Measurements from ENCODE around the gene CLIP4. TPM values are rescaled to one million over a fixed set of nuclear protein-coding genes. Genes with fewer than 3 reads are reported as not detected.

CLIP4 gene
- polyA plus RNA-seq, 1 experiment: 71.4 TPM

DNA sequence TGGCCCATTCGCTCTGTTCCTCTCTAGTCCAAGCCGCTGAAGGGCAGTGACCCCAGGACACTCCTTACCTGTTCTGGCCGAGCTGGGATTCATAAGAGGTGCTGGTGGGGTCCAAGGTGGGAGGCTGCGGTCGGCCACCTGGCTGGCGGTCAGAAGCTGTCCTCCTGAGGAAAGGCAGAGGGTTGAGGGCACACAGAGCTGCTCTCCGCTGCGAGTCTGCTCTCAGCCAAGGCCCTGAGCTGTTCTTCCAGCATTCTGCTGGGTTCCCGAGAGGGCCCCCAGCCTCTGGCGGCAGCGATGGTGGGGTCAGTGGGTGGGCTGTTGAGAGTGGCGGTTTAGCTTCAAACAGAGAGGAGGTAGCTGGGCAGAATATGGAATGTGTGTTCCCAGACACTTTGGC is 44.7 kb upstream of the CLIP4 start:
- Histone ChIP-seq H3K9me3 (ENCODE audit: control insufficient read depth, insufficient read depth, low read length) (no peaks in the 10 kb centered on the region), H3K4me3 (ENCODE audit: low read depth, low read length) (no peak overlapping the region), H3K27ac (ENCODE audit: low read depth, low read length) (no peak overlapping the region), H3K27me3 (ENCODE audit: control insufficient read depth, insufficient read depth, low read length) (peaks cover 2% of the 10 kb centered on the region)
- POLR2A ChIA-PET: no interaction called here
- CTCF ChIA-PET: no interaction called here
- TF ChIP-seq, protein P1, sequence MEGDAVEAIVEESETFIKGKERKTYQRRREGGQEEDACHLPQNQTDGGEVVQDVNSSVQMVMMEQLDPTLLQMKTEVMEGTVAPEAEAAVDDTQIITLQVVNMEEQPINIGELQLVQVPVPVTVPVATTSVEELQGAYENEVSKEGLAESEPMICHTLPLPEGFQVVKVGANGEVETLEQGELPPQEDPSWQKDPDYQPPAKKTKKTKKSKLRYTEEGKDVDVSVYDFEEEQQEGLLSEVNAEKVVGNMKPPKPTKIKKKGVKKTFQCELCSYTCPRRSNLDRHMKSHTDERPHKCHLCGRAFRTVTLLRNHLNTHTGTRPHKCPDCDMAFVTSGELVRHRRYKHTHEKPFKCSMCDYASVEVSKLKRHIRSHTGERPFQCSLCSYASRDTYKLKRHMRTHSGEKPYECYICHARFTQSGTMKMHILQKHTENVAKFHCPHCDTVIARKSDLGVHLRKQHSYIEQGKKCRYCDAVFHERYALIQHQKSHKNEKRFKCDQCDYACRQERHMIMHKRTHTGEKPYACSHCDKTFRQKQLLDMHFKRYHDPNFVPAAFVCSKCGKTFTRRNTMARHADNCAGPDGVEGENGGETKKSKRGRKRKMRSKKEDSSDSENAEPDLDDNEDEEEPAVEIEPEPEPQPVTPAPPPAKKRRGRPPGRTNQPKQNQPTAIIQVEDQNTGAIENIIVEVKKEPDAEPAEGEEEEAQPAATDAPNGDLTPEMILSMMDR (IDR thresholded peaks at IDR 0.05; ENCODE audit: low read depth, low read length): no peak
- DNase-seq (ENCODE audit: low read depth, low spot score): no peak

DNA sequence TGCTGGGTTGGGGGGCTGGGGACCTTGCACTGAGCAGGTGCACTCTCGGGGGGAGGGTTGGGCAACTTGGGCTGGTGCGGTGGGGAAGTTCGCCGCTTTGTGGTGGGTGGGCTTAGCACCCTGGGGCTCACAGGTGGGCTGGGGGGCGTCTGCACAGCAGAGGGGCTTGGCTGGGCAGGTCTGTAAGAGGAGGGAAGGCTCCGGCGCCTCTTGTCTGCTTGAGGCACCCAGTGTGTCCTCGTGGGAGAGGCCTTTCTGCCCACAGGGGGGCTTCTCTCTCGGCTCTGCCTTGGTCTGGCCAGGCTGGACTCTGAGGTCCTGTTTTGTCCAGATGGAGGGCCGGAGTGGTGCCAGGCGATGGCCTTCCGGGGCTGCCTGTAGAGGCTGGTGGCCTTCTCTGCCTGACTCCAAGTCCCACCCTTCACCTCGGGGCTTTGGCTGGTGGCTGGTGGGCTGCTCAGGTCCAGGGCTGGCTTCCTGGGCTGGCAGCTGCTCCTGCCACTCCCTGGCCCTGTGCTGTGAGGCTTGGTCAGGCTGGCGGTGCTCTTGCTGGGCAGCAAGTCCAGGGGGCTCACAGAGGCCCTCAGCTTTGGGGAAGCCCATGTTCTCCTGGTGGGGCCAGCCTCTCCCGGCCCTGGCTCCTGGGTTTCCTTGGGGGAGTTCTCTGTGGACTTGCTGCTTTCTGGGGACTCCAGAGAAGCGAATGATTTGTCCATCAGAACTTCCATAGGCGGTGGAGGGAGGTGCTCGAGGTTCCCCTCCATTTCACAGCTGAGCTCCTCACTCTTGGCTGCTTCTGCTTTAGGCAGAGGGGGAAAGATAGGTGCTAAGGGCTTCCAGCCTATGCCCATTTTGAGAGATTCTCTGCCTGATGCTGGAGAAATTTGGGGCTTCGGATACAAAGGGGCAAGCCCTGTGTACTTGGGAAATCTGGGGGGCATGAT is 43.9 kb upstream of the CLIP4 start:
- POLR2A ChIA-PET: no interaction called here
- TF ChIP-seq, protein P1 (IDR thresholded peaks at IDR 0.05; ENCODE audit: low read depth, low read length): no peak
- no peak for DNase-seq (ENCODE audit: low read depth, low spot score)
- H3K9me3 ChIP-seq (ENCODE audit: control insufficient read depth, insufficient read depth, low read length): no peaks in the 10 kb centered on the region
- peaks cover 2% of the 10 kb centered on the region for H3K27me3 ChIP-seq (ENCODE audit: control insufficient read depth, insufficient read depth, low read length)
- CTCF ChIA-PET: no interaction called here
- no peak overlapping the region for H3K4me3 ChIP-seq (ENCODE audit: low read depth, low read length)
- H3K27ac ChIP-seq (ENCODE audit: low read depth, low read length): no peak overlapping the region

DNA sequence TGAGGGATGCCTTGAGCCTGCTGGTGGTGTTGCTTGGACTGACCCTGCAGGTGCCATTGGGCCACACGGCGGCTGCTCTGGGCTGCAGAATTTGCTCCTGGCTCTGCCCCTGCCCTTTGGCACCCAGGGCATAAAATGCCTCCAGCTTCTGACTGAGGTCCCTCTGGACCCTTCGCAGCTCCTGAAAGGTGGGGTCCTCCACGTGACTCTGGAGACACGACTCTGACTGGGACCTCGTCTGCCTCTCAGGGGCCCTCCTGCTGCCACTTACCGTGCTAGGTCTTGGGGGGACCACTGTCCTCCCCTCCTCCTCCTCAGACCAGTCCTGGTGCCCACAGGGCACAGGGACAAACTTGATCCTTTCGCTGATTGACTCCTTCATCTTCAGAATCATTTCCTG is 43.0 kb upstream of the CLIP4 start:
- POLR2A ChIA-PET: no interaction called here

DNA sequence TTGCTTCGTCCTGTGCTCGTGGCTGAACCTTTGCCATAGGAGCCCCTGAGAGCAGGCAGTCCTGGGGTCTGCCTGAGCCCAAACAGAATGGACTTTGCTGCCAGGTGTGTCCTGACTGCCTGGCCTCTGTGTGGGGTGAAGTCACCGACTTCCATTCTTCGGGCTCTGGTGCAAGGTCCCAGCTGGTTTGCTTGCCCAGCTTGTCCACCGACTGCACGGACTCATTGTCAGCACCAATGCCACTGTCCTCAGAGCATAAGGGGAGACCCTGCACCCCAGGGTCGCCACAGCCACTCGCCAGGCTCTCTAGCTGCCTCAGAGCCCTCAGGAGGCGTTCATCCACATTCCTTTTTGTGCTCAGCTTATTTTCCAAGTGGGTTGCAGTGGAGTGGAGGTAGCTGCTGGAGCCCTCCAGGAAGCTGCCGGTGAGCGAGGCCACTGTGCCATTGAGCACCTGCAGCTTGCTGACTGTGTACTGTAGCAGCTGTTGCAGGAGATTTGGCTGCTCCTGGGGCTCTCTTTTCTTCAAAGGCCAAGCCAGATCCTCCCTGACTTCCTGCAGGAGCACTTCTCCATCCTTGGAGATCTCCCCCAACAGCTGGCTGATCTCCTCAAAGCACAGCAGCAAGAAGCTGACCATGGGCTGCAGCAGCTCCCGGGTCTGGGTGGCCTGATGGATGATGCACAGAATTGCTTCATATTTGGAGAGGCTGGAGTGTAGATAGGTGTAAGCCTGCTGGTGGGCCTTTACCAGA is 42.1 kb upstream of the CLIP4 start:
- ChIA-PET POLR2A (no interaction called here), CTCF (no interaction called here)
- peaks cover 2% of the 10 kb centered on the region for H3K27me3 ChIP-seq (ENCODE audit: control insufficient read depth, insufficient read depth, low read length)
- DNase-seq (ENCODE audit: low read depth, low spot score): no peak
- H3K4me3 ChIP-seq (ENCODE audit: low read depth, low read length): no peak overlapping the region
- H3K9me3 ChIP-seq (ENCODE audit: control insufficient read depth, insufficient read depth, low read length): no peaks in the 10 kb centered on the region
- TF ChIP-seq, protein P1 (IDR thresholded peaks at IDR 0.05; ENCODE audit: low read depth, low read length): no peak
- no peak overlapping the region for H3K27ac ChIP-seq (ENCODE audit: low read depth, low read length)

More for the DNA sequence above, 43.0 kb upstream of the CLIP4 start:
- Histone ChIP-seq H3K27ac (ENCODE audit: low read depth, low read length) (no peak overlapping the region), H3K27me3 (ENCODE audit: control insufficient read depth, insufficient read depth, low read length) (peaks cover 2% of the 10 kb centered on the region), H3K4me3 (ENCODE audit: low read depth, low read length) (no peak overlapping the region), H3K9me3 (ENCODE audit: control insufficient read depth, insufficient read depth, low read length) (no peaks in the 10 kb centered on the region)
- DNase-seq (ENCODE audit: low read depth, low spot score): no peak
- TF ChIP-seq, protein P1 (IDR thresholded peaks at IDR 0.05; ENCODE audit: low read depth, low read length): no peak
- CTCF ChIA-PET: no interaction called here

DNA sequence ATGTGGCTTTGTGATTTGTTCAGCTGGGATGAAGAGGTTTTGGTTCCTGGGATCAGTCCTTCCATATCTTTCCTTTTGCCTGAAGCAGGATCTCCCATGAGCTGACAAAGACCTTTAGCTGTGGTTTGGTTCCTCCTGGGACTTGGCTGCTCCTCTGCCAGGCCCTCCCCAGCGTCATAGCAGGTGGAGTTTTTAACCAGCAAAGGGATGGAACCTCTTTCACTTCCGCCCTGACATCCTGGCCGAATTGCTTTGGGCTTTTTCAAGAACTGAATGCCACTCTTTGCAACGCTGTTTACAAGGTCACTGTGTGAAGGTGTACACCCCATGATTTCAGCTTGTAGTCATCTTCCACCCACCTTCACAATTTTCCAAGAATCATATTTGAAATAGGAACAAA is 41.3 kb upstream of the CLIP4 start:
- ChIA-PET CTCF (no interaction called here), POLR2A (no interaction called here)
- Histone ChIP-seq H3K4me3 (ENCODE audit: low read depth, low read length) (no peak overlapping the region), H3K9me3 (ENCODE audit: control insufficient read depth, insufficient read depth, low read length) (no peaks in the 10 kb centered on the region), H3K27me3 (ENCODE audit: control insufficient read depth, insufficient read depth, low read length) (peaks cover 2% of the 10 kb centered on the region), H3K27ac (ENCODE audit: low read depth, low read length) (no peak overlapping the region)
- no peak for DNase-seq (ENCODE audit: low read depth, low spot score)
- TF ChIP-seq, protein P1 (IDR thresholded peaks at IDR 0.05; ENCODE audit: low read depth, low read length): no peak
